HepG2 (cell line): ENCODE data around the gene CEP104. TPM values are rescaled to one million over a fixed set of nuclear protein-coding genes. Genes with fewer than 3 reads are reported as not detected.

ENCODE experiments used
- ATAC-seq: fragments of 200-7000 bp; cut with Tn5 transposase; 3 replicates; pipeline ENCODE4 v1.9.1; 2020; ENCODE audit warnings: mild to moderate bottlenecking, moderate library complexity
- BruUV-seq: library from RNA; stranded (reverse); fragments of 400-500 nt; replicated peaks from 2 replicates; lab custom pipeline; 2021; lab: Mats Ljungman, UMichigan
- CTCF ChIA-PET: fragments of 300-600 bp; formaldehyde crosslinking; extraction: SDS; loops from one replicate; lab custom pipeline; 2021; ENCODE audit warnings: low total read pairs, inconsistent platforms, low intra/inter-chr PET ratio; lab: Yijun Ruan, JAX
- POLR2A ChIA-PET: fragments of 350-600 bp; sonication (Branson Sonifier 250); formaldehyde crosslinking; loops from one replicate; lab custom pipeline; 2020; ENCODE audit warnings: antibody characterized with exemption, inconsistent platforms; lab: Yijun Ruan, JAX
- DNase-seq: peaks from one replicate; pipeline ENCODE4 v3.0.0-alpha.2; 2015; ENCODE audit warnings: low spot score
- FAIRE-seq: peaks from 3 replicates; lab custom pipeline; 2011; peaks lifted over from hg19 to GRCh38; lab: Jason Lieb, UNC
- H2AFZ ChIP-seq: one replicate; pipeline ENCODE4 v1.6.1; 2011; ENCODE audit warnings: low read length, inconsistent platforms
- H3K27ac ChIP-seq: fragments of 300-600 bp; 3 replicates; pipeline ENCODE4 v1.8.0; 2011; ENCODE audit warnings: mixed run types, mild to moderate bottlenecking, mixed read lengths, low read length, inconsistent platforms; ENCODE audit not compliant: insufficient read depth; ENCODE audit errors: extremely low read length
- H3K27me3 ChIP-seq, 2 experiments: fragments of 200-600 bp in 1 of 2; 2 replicates in 1 of 2; 3 replicates in 1 of 2; pipeline versions ENCODE4 v1.6.0 to v1.8.0; 2011; ENCODE audit warnings: low read length in 2 of 2, mild to moderate bottlenecking in 2 of 2, moderate library complexity in 2 of 2, inconsistent platforms in 1 of 2; ENCODE audit not compliant: insufficient read depth in 2 of 2, control insufficient read depth in 1 of 2
- H3K36me3 ChIP-seq, 2 experiments: fragments of 200-600 bp in 1 of 2; replicated peaks in 1 of 2; 2 replicates in 1 of 2; 3 replicates in 1 of 2; pipeline versions ENCODE4 v1.5.1 to v1.8.0; 2011; ENCODE audit warnings: low read length in 2 of 2, inconsistent platforms in 1 of 2; ENCODE audit not compliant: insufficient read depth in 2 of 2, control insufficient read depth in 1 of 2
- H3K4me1 ChIP-seq: 2 replicates; pipeline ENCODE4 v1.5.1; 2012; ENCODE audit warnings: low read length, inconsistent platforms; ENCODE audit not compliant: insufficient read depth
- H3K4me2 ChIP-seq: 2 replicates; pipeline ENCODE4 v1.6.0; 2011; ENCODE audit warnings: low read depth, low read length, inconsistent platforms
- H3K4me3 ChIP-seq, 3 experiments: fragments of 200-600 bp in 1 of 3; sonication (generic), shearing (Covaris generic) in 1 of 3; replicated peaks in 1 of 3; 2 replicates each; pipeline ENCODE4 v1.5.1; 2011 to 2016; ENCODE audit warnings: low read length in 3 of 3, inconsistent platforms in 2 of 3, low read depth in 2 of 3, mild to moderate bottlenecking in 2 of 3, control low read depth in 1 of 3, mixed read lengths in 1 of 3; ENCODE audit not compliant: insufficient read depth in 1 of 3
- H3K79me2 ChIP-seq: one replicate; pipeline ENCODE4 v1.6.1; 2011; ENCODE audit warnings: low read length, inconsistent platforms; ENCODE audit not compliant: insufficient read depth
- H3K9ac ChIP-seq: 2 replicates; pipeline ENCODE4 v1.6.0; 2011; ENCODE audit warnings: mild to moderate bottlenecking, low read depth, low read length, inconsistent platforms; ENCODE audit not compliant: insufficient read depth
- H3K9me3 ChIP-seq: 2 replicates; pipeline ENCODE4 v1.5.1; 2012; ENCODE audit warnings: mild to moderate bottlenecking, low read length
- H4K20me1 ChIP-seq: 2 replicates; pipeline ENCODE4 v1.6.0; 2011; ENCODE audit warnings: inconsistent platforms, mild to moderate bottlenecking, low read length, moderate library complexity; ENCODE audit not compliant: insufficient read depth
- KAT8 ChIP-seq: IDR thresholded peaks from 2 replicates; pipeline ENCODE4 v1.6.1; 2016; ENCODE audit warnings: missing genetic modification reagents, missing compliant biosample characterization
- MXD4 ChIP-seq: IDR thresholded peaks from 2 replicates; pipeline ENCODE4 v1.6.1; 2016; ENCODE audit warnings: mild to moderate bottlenecking, missing biosample characterization, missing genetic modification reagents
- TAF1 ChIP-seq: sonication (generic); formaldehyde crosslinking; IDR thresholded peaks from 2 replicates; pipeline ENCODE4 v1.4.0; 2020; ENCODE audit warnings: missing genetic modification reagents
- ZNF331 ChIP-seq: sonication (generic); formaldehyde crosslinking; IDR thresholded peaks from 2 replicates; pipeline ENCODE4 v1.4.0; 2020; ENCODE audit warnings: missing genetic modification reagents
- WGBS: methylation state at CpG from one replicate; pipeline ENCODE4 v1.1.6; 2017; ENCODE audit warnings: low lambda C conversion rate; 5-methylcytosine and 5-hydroxymethylcytosine counted together
- in situ Hi-C: cut with HindIII; loops from 2 replicates; pipeline ENCODE4 v1.10.0; 2017; ENCODE audit warnings: low pct_unique_long_range_greater_than_20kb; ENCODE audit not compliant: extremely low pct_ligation_motif_present
- intact Hi-C: fragments of 100-400 bp; cut with micrococcal nuclease; formaldehyde crosslinking; loops from one replicate; pipeline ENCODE4 v1.10.0; 2022; ENCODE audit not compliant: unreplicated experiment
- polyA plus RNA-seq, 8 experiments: library from polyadenylated mRNA; depleted of rRNA in 3 of 8; stranded (reverse) in 7 of 8; unstranded in 1 of 8; fragments of >200 nt; fragmentation: Illumina TruSeq in 4 of 8; extraction: Trizol in 4 of 8; gene quantifications; 2 replicates each; pipeline versions ENCODE4 v1.2.1 to v1.2.3, GENCODE V29; 2011 to 2016; ENCODE audit warnings: low read depth in 4 of 8, missing spikeins in 1 of 8, mixed read lengths in 1 of 8; ENCODE audit not compliant: insufficient read depth in 1 of 8
- total RNA-seq, 5 experiments: library from RNA; depleted of rRNA; stranded (reverse); fragments of >200 nt; fragmentation: Illumina TruSeq; extraction: Trizol; gene quantifications; 2 replicates each; pipeline ENCODE4 v1.2.3, GENCODE V29; 2016; ENCODE audit warnings: low read depth in 1 of 5

Gene CEP104
- total and polyA plus RNA-seq, 2 of the 13 experiments (the other 11 are each of a cell fraction or from before 2014, with no cell fraction given): 20.4 to 30.1 TPM

DNA sequence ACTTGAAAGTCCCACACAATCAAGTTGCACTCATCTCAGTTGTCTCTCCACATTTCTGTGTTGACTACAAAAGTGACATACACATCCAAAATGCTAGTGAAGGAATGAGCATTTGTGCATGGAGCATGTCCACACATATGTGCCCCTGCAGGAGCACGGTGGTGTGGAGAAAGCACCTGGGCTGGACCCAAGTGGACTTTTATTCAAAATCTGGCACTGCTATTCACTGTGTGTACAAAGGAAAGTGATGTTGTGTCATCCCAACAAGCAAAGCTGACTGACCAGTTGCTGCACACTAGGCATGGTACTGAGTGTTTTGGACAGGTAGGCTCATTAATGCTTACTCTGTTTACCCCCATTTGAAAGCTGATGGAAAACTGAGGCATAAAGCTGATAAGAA is 19.3 kb downstream of the CEP104 start:
- H2AFZ ChIP-seq: no peak overlapping the region
- no peak overlapping the region for H3K4me3 ChIP-seq
- H3K36me3 ChIP-seq: peaks cover 14 to 49% of the 10 kb centered on the region in 2 experiments
- DNase-seq (no peak), FAIRE-seq (no peak), ATAC-seq (no peak)
- in situ Hi-C loops (no loop called here), intact Hi-C loops (no loop called here)
- H3K9me3 ChIP-seq: peaks cover 10% of the 10 kb centered on the region
- TF ChIP-seq MXD4 (CRISPR knock-in tag): no peak
- H3K4me1 ChIP-seq: no peaks in the 10 kb centered on the region
- no TSS peak for BruUV-seq
- ChIA-PET CTCF (no interaction called here), POLR2A (no interaction called here)
- no peak overlapping the region for H3K27ac ChIP-seq
- H4K20me1 ChIP-seq: no peaks in the 10 kb centered on the region
- 100% methylated on average over 1 of the region's 1 CpG for WGBS
- no peak overlapping the region for H3K4me2 ChIP-seq
- H3K27me3 ChIP-seq: no peaks in the 10 kb centered on the region
- no peak overlapping the region for H3K9ac ChIP-seq
- no peaks in the 10 kb centered on the region for H3K79me2 ChIP-seq

DNA sequence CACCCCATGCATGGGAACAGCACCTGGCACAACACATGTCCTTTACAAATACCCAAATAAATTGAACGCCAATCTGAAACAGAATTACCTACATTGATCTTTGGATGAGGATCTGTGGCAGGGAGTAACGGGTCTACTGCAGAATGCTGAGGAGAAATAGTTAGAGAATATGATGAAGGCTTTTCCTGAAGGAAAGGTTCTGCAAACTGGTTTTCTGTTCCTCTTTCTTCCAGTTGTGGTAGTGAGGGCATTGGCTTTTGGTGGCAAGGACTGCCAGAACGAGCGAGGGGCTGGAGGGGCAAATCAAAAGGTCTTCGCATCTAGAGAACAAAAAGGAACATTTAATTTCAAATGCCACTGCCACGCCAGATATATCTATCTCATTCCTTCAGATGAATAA is 19.8 kb downstream of the CEP104 start:
- ATAC-seq: no peak
- Histone ChIP-seq H2AFZ (no peak overlapping the region), H3K27me3 (no peaks in the 10 kb centered on the region), H3K27ac (no peak overlapping the region)
- in situ Hi-C loops: no loop called here
- TF ChIP-seq KAT8 (CRISPR knock-in tag) (no peak), ZNF331 (CRISPR knock-in tag) (peak; percentile 100), TAF1 (CRISPR knock-in tag) (no peak)
- TF ChIP-seq, all 625 proteins: peak for 1
- WGBS: 98% methylated on average over 6 of the region's 6 CpGs
- no peak overlapping the region for H3K4me2 ChIP-seq
- H3K9me3 ChIP-seq: peaks cover 10% of the 10 kb centered on the region
- DNase-seq: no peak
- H3K4me1 ChIP-seq: no peaks in the 10 kb centered on the region
- H3K9ac ChIP-seq: no peak overlapping the region
- no peaks in the 10 kb centered on the region for H3K79me2 ChIP-seq
- intact Hi-C loops: no loop called here
- peaks cover 12 to 53% of the 10 kb centered on the region in 2 experiments for H3K36me3 ChIP-seq
- FAIRE-seq: no peak
- ChIA-PET POLR2A (no interaction called here), CTCF (no interaction called here)
- no peaks in the 10 kb centered on the region for H4K20me1 ChIP-seq
- no peak overlapping the region for H3K4me3 ChIP-seq
- no TSS peak for BruUV-seq
